WTC11 (cell line): ENCODE data around the gene AXL.

Experiments used
- ATF1 ChIP-seq: sonication (generic); formaldehyde crosslinking; IDR thresholded peaks from 2 replicates; pipeline ENCODE4 v1.8.1; 2023; ENCODE audit warnings: mild to moderate bottlenecking, moderate library complexity, missing genetic modification reagents
- FOXP1 ChIP-seq: sonication (generic); formaldehyde crosslinking; IDR thresholded peaks from 2 replicates; pipeline ENCODE4 v1.8.0; 2022; ENCODE audit warnings: missing genetic modification reagents, mild to moderate bottlenecking, moderate library complexity, borderline replicate concordance
- TCF7 ChIP-seq: sonication (generic); formaldehyde crosslinking; IDR thresholded peaks from 2 replicates; pipeline ENCODE4 v1.8.0; 2022; ENCODE audit warnings: mild to moderate bottlenecking, low read depth, missing genetic modification reagents, moderate library complexity
- TP53 ChIP-seq: sonication (generic); formaldehyde crosslinking; IDR thresholded peaks from 2 replicates; pipeline ENCODE4 v1.8.1; 2023; ENCODE audit warnings: mild to moderate bottlenecking, missing genetic modification reagents
- ZBTB21 ChIP-seq: sonication (generic); formaldehyde crosslinking; IDR thresholded peaks from 2 replicates; pipeline ENCODE4 v1.8.1; 2023; ENCODE audit warnings: mild to moderate bottlenecking, missing genetic modification reagents, borderline replicate concordance
- TF ChIP-seq, protein P1 (sequence below): fragments of 200-600 bp; IDR thresholded peaks from 2 replicates; pipeline ENCODE4 v1.8.0; 2022; ENCODE audit warnings: antibody characterized with exemption
- TF ChIP-seq, protein P2 (sequence below): sonication (generic); formaldehyde crosslinking; IDR thresholded peaks from 2 replicates; pipeline ENCODE4 v1.8.1; 2022; ENCODE audit warnings: low read depth, missing genetic modification reagents, borderline replicate concordance
- TF ChIP-seq, protein P3 (sequence below): sonication (generic); formaldehyde crosslinking; IDR thresholded peaks from 2 replicates; pipeline ENCODE4 v1.8.0; 2022; ENCODE audit warnings: mild to moderate bottlenecking, missing genetic modification reagents

GRCh38 chr19:41239961-41240574 lies 21.0 kb downstream of the AXL start:
- TF ChIP-seq FOXP1 (CRISPR knock-in tag) (no peak), TCF7 (no peak), ZBTB21 (CRISPR knock-in tag) (no peak), ATF1 (CRISPR knock-in tag) (no peak), TP53 (CRISPR knock-in tag) (no peak)
- TF ChIP-seq, protein P1, sequence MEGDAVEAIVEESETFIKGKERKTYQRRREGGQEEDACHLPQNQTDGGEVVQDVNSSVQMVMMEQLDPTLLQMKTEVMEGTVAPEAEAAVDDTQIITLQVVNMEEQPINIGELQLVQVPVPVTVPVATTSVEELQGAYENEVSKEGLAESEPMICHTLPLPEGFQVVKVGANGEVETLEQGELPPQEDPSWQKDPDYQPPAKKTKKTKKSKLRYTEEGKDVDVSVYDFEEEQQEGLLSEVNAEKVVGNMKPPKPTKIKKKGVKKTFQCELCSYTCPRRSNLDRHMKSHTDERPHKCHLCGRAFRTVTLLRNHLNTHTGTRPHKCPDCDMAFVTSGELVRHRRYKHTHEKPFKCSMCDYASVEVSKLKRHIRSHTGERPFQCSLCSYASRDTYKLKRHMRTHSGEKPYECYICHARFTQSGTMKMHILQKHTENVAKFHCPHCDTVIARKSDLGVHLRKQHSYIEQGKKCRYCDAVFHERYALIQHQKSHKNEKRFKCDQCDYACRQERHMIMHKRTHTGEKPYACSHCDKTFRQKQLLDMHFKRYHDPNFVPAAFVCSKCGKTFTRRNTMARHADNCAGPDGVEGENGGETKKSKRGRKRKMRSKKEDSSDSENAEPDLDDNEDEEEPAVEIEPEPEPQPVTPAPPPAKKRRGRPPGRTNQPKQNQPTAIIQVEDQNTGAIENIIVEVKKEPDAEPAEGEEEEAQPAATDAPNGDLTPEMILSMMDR: no peak
- TF ChIP-seq, protein P2, sequence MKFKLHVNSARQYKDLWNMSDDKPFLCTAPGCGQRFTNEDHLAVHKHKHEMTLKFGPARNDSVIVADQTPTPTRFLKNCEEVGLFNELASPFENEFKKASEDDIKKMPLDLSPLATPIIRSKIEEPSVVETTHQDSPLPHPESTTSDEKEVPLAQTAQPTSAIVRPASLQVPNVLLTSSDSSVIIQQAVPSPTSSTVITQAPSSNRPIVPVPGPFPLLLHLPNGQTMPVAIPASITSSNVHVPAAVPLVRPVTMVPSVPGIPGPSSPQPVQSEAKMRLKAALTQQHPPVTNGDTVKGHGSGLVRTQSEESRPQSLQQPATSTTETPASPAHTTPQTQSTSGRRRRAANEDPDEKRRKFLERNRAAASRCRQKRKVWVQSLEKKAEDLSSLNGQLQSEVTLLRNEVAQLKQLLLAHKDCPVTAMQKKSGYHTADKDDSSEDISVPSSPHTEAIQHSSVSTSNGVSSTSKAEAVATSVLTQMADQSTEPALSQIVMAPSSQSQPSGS: no peak
- TF ChIP-seq, protein P3, sequence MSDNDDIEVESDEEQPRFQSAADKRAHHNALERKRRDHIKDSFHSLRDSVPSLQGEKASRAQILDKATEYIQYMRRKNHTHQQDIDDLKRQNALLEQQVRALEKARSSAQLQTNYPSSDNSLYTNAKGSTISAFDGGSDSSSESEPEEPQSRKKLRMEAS (CRISPR knock-in tag): no peak
